ENCODE results near the gene POU5F1.
"Not testable (repeated sequence)": the region's sequence is repeated elsewhere in the genome, so short reads cannot be mapped to it uniquely, and the experiment has no call there.

The POU5F1 gene

DNA sequence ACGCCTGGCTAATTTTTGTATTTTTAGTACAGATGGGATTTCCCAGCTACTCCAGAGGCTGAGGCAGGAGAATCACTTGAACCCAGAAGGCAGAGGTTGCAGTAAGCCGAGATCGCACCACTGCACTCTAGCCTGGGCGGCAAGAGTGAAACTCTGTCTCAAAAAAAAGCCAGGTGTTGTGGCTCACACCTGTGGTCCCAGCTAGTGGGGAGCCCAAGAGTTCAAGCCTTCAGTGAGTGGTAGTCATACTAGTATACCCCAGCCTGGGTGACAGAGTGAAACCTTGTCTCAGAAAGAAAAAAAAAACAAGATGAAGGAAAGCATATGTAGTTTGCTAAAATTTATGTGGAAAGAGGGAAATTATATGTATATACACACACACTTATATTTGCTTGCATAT is 20.0 kb upstream of the POU5F1 start:
- DNase-seq (ENCODE audit: low read depth), result no peak

DNA sequence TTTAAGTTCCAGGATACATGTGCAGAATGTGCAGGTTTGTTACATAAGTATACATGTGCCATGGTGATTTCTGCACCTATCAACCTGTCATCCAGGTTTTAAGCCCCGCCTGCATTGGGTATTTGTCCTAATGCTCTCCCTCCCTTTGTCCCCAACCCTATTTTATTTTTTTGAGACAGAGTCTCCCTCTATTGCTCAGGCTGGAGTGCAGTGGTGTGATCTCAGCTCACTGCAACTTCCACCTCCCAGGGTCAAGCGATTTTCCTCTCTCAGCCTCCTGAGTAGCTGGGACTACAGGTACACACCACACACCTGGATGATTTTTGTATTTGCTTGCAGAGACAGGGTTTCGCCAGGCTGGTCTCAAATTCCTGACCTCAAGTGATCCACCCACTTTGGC is 18.7 kb upstream of the POU5F1 start:
- not testable (repeated sequence) for DNase-seq (ENCODE audit: low read depth)

DNA sequence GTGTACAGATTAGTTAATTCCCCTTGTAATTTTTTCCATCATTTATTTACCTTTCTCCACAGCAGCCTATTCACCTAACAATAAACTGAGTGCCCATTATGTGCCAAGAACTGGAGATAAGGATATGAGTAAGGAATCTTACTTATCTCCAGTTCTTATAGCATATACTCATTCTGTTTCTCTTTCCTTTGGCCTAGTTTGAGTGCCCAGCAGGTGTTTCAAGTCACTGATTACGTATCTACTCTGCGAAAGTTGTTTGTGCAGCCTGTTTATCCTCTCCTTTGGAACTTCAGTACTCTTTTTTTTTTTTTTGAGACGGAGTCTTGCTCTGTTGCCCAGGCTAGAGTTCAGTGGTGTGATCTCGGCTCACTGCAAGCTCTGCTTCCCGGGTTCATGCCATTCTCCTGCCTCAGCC is 17.3 kb upstream of the POU5F1 start:
- no peak for DNase-seq (ENCODE audit: low read depth)

DNA sequence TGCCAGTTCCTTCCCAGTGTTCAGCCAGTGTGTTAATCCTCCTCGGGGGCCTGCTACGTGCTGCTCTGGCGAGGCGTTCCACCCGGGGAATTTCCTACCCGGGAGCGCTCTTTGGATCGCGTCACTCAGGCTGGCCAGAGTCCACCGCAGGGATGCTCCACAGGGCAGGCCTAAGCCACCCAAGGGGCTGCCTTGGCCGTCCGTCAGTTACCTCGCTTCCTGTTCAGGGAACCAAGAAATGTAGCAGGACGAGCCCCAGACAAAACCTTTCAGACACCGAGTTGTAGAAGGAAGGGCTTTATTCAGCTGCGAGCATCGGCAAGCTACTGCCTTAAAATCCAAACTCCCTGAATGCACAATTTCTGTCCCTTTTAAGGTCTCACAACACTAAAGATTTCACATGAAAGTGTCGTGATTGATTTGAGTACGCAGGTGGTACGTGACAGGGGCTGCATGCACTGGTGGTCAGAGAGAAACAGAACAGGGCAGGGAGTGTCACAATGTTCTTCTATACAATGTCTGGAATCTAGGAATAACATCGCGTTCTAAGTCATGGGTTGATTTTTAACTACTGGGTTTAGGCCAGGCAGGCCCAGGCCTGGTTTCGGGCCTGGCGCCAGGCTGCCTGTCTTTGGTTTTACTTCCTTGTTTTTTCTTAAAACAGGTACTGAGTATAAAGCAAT is 15.7 kb upstream of the POU5F1 start:
- no peak for DNase-seq (ENCODE audit: low read depth)

DNA sequence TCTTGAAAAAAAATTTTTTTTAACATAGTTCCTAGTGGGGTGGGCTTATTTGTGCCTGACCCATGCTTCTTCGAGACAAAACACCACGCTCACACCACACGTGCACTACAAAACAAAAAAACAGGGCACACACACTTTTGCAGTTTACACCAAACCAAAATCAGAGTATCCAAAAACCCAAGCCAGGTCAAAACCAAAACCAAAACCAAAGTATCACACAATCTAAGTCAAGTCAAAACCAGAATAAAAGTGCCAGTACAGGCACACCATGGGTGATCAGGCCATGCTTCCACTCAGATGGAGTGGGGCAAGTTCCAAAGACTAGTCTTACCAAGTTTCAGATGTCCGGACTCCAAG is 15.2 kb upstream of the POU5F1 start:
- DNase-seq (ENCODE audit: low read depth), result not testable (repeated sequence)

DNA sequence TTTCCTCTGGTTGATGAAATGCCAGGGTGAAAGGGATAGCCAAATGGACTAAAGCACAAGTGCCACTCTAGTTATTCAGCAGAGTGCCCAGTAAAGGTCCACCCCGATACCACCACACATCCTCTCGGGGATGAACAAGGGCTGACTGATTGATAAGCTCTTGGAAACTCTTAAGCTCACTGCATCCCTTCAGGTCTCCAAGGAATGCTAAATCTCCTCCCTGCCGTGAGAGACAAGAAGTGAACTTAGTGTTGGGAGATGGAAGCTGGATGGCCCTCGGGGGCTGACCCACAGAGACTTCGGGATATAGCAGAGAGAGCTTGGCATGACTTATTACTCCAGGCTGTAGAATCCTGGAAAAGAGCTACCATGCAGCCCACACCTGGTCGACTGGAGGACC is 13.4 kb upstream of the POU5F1 start:
- not testable (repeated sequence) for DNase-seq (ENCODE audit: low read depth)

DNA sequence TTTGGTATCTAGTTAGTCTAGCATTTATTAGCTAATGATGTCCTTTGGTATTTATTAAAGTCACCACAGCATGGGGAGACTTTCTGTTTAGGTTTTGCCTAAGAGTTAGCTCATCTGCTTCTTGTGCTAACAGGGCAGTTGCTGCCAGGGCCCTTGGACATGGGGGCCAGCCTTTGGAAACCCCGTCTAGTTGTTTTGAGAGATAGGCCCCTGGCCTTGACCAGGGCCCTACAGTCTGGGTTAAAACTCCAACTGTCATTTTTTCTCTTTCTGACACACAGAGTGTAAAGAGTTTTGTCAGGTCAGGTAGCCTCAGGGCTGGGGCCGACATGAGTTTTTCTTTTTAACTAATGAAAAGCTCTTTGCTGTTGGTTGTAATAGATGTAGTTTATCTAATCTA is 12.8 kb upstream of the POU5F1 start:
- not testable (repeated sequence) for DNase-seq (ENCODE audit: low read depth)

DNA sequence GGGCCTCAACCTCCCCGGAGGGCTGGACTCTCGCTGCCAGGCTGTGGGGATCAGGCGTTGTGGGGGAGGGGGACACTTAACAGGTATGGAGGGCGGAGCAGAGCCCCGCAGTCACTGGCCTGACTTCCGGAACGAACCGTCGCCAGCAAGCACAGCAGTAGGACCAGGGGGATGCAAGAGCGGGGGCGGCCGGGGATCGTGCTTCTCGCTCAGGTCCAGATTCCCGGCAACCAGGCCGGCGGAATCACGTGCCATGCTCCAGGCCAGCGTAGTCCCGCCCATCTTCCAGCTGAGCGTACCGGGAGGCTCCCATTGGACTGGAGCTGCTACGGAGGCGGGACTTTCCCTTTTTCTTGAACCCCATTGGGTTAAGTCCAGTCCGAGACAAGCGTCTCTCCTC is 10.0 kb upstream of the POU5F1 start:
- DNase-seq (ENCODE audit: low read depth), result peak; percentile 44

DNA sequence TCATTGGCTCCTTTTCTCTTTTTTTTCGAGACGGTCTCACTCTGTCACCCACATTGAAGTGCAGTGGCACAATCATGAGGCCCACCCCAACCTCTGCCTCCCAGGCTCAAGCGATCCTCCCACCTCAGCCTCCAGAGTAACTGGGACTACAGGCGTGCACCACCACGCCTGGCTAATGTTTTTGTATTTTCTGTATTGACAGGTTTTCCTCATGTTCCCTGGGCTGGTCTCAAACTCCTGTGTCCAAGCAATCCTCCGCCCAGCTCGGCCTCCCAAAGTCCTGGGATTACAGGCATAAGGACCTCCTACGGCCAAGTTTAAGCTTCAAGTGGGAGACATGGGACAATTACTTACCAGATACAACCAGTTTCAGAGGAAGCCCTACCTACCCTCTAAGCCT is 9.4 kb upstream of the POU5F1 start:
- no peak for DNase-seq (ENCODE audit: low read depth)

DNA sequence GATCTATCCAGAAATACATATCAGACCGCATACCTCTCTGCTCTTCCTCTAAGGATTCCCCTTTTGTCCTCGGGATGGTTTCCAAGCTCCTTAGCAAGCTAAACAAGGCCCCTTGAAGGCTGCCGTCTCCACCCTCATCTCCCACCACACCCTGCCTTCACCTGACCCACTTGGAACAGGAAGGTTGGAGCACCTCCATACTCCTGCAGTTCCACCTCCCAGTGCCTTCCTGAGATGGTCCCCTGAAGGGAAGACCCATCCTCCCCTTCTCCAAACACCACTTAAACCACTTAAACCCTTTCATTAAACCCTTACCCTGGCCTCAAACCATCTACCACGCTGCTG is 8.5 kb upstream of the POU5F1 start:
- no peak for DNase-seq (ENCODE audit: low read depth)

DNA sequence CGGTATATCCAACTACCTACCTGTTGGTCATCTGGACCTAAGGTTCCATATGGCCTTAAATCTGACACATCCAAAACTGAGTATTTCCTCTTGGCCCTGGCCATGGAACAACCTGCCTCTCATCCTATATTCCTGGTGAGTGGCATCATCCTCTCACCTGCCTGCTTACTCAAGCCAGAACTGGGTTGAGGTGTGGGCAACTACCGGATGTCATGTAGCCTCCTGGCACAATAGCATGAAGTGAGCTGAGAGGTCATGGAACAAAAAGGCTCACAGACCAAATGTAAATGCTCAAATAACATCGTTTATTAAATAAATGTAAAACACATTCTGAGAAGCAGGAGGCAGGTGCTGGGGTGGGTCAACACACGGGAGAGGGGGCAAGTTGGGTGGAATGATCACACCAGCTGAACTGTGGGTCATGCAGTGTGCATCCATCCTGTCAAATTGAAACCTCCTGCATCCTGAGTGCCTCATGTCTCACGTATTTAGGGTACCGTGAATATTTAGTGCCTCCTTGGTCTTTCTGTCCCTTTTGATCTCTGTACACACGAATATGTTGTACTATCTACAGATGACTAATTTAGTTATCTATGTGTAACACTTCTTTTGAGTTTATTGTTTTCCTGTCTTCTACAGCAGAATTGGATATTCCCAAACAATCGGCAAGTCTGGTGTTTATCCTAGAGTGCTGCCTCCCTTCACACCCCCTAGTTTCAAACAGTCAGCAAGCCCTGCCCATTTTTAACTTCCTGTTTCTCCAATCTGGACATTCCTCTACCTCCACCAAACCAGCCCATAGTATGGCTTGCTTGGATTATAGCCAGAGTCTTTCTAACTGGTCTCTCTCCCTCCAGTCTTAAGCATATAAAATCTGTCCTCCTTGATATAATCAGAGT is 7.9 kb upstream of the POU5F1 start:
- DNase-seq (ENCODE audit: low read depth), result no peak

DNA sequence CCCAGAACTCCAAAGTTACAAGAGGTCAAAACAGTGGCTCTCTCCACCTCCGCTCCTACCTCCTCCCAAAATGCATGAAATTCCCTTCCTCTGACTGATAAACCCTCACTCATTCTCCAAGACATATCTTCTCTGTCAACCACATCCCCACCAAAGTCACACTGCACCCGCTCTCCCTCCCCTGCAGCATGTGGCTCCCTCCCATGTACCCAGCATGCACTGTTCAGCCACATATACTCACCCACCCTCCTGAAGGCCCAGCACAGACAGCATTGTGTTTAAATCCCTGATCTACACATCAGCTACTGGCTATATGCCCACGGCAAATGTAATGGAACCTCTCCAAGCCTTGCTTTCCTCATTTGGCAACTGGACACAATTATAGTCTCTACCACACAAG is 5.5 kb upstream of the POU5F1 start:
- no peak for DNase-seq (ENCODE audit: low read depth)

DNA sequence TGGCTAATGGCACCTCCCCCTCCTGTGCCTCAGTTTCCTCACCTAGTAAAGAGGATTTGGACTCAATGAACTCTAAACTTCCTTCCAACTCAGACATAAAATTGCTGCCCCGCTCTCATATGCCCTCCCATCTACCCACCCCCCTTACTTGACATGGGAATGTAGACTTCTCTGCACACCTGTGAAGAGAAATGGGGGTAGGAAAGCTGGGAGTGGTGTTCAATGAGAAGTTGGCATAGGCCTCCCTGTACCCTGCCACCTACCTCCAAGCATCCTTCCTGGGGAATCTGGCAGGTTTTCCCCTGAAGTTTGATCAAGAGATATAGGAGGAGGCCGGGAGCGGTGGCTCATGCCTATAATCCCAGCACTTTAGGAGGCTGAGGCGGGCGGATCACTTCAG is 3.9 kb upstream of the POU5F1 start:
- no peak for DNase-seq (ENCODE audit: low read depth)

DNA sequence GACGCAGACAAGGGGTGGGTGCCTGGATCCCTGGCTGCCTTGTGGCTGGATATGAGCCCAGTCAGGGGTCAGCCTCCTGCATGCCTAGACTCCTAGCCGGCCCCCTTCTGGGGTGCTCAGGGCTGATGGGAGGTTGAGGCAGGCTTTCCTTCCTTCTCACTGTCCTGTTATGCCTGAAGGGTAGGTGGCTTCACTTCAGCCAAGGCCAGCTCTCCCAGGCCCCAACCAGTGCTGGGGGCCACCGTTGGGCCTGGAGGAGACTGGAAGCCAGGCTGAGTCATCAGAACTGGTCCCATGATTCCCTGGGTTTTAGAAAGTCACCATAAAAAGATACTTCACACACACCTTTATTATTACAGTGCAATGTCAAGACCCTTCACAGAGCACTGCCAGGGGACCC is 2.9 kb upstream of the POU5F1 start:
- DNase-seq (ENCODE audit: low read depth), result no peak

DNA sequence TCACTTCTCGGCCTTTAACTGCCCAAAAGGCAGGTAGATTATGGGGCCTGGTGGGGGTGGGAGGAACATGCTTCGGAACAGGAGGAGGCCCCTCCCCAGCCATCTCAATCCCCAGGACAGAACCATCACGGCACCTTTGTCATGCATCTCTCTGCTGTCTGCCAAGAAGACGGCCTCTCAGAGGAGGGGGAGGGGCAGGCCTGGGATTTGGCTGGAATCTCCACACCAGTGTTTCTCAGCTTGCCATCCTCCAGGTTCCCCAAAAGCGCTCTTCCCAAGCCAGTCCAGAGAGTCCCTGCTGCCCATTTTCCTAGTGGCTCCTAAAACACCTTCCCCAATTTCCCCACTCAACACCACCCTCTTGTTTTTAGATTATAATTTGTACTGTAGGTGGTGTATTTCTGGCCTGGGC is 2.5 kb upstream of the POU5F1 start:
- no peak for DNase-seq (ENCODE audit: low read depth)

DNA sequence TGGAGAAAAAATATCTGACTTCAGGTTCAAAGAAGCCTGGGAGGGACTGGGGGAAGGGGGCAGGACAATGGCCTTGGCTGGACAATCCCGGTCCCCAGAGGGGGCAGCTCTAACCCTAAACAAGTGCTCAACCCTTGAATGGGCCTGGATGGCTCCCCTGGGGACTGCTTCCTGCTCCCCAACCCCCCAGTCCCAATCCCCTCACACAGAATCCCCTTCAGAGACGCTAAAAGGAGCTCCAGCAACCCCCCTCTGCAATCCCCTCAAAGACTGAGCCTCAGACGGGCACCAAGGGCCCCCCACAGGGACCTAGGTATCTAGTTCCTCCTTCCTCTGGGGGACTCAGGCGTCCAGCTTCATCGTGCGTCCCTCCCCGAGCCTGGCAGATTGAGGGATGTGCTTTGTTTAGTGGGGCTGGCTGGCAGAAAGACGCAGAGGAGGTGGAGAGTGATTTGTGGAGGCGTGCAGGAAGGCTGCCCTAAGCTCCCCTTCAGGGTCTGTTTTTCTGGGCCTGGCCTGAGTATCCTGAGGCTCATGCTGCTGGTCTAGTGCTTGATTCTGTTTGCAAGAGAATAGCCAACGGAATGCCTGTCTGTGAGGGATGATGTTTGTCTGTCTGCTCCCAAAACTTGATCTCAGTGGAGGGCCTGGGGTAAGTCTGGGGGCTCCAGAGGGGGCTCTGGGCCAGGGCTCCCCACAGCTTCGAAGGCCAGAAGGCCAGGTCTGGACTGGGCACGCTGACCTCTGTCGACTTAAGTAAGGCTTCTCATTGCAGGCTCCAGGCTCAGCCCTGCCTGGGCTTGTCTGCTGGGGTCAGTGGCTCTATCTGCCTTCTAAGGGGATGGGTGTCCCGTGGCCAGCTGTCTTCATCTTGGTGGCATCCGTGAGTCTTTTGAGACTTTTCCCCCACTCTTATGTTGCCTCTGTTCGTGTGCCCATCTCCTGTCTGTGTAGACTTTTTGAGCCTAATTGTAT is 1.7 kb upstream of the POU5F1 start:
- no peak for DNase-seq (ENCODE audit: low read depth)

DNA sequence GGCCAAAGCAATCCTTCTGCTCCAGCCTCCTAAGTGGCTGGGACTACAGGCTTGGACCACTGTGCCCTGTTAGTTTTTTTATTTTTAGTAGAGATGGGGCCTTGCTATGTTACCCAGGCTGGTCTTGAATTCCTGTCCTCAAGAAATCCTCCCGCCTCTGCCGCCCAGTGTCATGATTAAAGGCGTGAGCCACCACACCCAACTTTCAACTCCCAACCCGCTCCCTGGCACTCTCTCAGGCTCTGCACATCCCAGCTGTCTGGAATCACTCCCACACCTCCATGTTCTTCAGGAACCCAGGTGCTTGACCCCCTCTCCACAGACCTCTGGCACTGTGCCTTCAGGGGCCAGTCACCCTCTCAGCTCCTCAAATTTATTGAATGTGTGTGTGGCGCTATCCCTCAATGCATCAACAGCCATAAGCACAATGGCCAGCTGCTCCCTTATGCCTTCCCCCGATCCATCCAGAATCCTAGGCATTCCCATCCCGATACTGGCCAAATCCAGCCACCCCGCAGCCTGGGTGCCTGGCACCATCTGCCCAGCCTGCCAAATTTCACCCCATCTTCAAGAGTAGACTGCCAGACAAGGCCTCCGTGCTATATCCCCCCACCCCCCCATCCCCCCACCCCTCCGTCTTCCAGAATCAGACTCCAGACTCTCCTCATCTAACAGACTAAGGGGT is 647 bp upstream of the POU5F1 start:
- no peak for DNase-seq (ENCODE audit: low read depth)

DNA sequence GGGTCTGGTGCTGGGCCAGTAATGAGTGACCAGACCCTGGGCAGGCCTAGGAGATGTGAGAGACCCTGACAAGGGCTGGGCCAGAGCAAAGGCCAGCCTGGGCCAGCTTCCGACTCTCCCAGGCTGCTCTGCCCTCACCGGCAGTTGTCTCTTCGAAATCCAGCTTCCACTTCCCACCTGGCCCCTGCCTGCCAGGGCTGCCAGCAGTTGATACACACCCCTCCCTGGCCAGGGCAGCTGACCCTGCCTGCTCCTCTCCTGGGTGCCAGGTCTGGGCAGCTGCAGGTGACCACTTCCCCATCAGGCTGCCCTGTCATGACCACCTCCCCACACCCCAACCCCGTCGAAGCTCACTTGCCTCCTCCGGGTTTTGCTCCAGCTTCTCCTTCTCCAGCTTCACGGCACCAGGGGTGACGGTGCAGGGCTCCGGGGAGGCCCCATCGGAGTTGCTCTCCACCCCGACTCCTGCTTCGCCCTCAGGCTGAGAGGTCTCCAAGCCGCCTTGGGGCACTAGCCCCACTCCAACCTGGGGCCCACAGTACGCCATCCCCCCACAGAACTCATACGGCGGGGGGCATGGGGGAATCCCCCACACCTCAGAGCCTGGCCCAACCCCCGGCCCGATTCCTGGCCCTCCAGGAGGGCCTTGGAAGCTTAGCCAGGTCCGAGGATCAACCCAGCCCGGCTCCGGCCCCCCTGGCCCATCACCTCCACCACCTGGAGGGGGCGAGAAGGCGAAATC is 453 bp downstream of the POU5F1 start:
- not testable (repeated sequence) for DNase-seq (ENCODE audit: low read depth)

DNA sequence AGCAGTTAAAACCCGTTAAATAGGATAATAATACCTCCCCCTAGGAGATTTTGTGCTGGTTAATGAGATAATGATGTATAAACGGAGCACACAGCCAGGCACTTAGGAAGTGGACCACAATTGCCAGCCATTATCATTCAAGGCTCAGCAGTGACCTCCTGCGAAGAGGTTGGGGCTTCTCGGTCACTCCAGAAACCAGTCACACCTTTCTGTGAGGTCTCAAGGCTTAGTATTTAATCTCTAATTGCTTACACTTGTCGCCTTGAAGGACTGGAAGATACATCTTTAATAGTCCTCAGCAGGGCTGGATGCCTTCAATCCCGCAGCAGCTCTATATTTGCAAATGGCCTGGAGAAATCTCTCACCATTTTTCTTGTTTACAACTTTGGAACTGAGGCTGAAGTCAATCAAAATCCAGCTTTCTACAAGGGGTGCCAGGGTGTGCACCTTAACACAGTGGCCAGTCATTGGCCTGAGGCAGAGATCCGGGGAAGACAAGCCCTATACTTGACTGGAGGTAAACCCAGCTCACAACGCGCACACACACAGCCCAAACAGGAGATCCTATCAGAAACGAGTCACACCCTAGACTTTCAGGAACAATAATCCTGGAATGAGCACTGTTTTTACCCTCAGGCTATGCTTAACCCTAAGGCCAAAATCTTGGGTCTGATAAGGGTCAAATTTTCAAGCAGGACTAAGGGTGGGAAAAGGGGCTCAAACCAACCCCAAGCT is 1.2 kb downstream of the POU5F1 start:
- no peak for DNase-seq (ENCODE audit: low read depth)

DNA sequence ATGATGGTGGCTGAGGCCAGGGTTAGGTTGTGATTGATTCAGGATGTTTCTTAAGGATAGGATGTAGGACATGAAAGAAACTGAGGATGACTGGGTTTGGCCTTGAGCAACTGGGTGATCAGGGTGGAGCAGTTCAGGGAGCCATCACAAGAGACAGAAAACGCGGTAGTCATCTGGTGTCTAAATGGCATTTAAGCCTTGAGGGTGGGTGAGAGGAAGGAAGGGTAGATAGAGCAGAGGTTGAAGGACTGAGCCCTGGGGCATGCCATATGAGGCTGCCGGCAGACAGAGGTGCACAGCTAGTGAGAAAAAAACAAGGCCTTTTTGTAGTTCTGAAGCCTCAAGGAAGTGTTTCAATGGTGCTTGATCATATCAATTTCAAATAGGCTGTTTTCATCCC is 1.9 kb downstream of the POU5F1 start:
- DNase-seq (ENCODE audit: low read depth), result no peak

DNA sequence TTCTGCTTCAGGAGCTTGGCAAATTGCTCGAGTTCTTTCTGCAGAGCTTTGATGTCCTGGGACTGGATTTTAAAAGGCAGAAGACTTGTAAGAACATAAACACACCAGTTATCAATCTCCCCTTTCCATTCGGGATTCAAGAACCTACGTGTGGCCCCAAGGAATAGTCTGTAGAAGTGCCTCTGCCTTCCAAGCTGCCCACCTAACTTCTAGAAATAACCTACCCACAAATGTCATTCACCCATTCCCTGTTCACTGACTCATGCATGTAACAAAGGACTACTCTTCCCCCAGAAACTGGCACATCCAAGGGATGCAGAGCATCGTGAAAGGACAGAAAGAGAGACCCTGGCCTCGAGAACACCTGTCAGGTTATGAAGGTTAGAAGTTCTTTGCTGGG is 4.5 kb downstream of the POU5F1 start:
- no peak for DNase-seq (ENCODE audit: low read depth)

Data from stimulated activated CD4-positive, alpha-beta T cell treated with anti-CD3 and anti-CD28 coated beads, Interleukin-2, amount 100 ng/mL, for 4 hours (primary cell).